GM21737 (cell line): ENCODE data around the gene CRYBG3.

Experiments
- ATAC-seq: cut with Tn5 transposase; IDR thresholded peaks from one replicate; pipeline ENCODE4 v1.9.1; 2021; ENCODE audit warnings: mild to moderate bottlenecking, moderate library complexity; ENCODE audit not compliant: unreplicated experiment

The CRYBG3 gene

DNA sequence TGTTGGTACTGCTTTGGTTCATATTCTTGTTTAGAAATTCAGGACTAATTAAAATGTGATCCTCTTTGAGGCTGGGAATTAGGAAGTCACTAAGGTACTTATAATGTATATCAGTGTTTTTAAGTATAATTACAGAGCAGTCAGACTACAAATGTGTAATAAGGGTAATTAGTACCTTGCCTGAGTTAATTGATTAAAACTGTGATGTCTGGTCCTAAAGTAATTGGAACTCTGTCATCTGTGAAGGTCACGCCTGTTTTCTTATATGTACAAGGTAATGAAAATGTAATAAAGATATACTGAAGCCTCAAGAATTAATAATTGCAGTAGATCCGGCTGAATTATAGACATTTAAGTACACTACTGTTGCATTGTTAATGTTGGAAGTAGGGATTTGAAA, 117.6 kb downstream of the CRYBG3 start:
- no peak for ATAC-seq

DNA sequence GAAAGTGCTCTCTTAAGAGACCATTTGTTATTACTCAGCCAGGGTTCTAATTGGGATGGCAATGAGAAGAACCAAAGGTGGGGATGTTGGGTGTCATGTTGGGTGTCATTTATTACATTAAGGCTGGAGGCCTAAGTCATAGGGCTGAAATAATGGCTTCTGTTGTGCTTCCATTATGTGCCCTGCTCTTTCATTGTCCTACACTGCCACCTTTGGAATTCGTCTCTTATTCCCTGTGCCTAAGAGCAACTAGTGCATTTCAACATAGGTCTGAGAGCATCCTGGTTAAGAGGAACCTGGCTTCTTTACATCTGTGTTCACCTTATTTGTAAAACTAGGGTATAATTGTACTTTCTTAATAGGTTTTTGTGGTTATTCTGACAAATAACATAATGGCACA, 118.2 kb downstream of the CRYBG3 start:
- ATAC-seq = no peak

DNA sequence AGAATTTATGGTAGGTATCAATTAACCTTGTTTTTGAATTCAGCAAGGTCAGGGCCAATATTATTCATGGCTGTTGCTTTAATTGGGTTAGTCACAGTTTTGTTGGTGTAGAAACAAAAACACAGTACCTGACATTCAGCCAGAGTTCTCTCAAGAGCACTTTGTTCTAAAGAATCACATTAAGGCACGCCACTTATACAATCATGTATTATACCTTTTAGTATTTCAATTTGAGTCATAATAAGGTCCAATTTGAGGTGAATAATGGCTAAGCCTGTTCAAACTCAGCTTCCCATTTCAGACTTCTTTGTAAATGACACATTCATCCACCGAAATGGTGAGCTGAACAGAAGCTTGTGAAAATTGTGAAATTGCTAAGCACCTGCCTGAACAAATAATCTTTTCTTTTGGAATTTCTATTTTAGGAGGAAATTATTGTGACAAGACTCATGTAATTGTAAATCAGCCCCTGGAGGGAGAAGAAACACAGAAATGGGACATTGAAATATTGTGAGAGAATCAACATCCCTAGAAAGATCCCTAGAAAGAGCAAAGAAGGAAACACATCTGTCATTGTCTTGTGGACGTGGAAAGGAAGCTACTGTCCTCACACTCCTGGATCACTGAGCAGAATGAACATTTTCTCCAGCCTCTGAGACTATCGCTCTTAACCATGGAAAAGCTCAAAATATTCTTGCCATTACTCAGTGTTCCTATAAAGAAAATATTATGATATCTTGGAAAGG, 121.2 kb downstream of the CRYBG3 start:
- no peak for ATAC-seq

DNA sequence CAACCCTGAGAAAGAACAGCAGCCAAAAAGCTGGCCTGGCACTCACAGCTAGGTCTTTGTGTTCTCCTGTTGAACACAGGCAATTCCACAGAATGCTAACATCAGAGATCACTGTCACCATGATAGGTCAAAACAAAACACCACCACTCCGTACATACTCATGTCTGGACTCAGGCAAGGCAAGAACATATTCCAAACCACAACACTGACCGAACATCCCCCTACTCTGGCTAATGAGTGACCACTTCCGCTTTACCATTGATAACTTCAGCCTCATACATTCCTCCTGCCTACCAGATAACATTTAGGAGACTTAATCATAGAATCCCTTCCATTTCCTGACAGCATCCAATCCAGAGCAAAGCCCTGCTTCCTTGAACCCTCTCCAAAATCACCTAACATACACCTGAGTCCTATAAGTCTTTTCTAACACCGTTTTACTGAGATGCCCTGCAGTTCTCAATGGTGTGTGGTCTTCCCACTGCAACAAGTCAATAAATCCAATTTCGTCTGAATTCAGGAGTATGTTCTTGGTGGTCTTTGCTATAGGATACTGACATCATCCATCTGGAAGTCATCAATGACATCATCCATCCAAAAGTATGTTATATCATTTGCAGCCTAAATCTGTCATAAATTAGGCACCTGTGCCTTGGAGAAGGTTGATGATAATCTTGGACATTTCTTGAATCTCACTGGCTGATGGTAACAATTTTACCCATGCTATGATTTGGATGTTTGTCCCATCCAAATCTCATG, 126.7 kb downstream of the CRYBG3 start:
- no peak for ATAC-seq

DNA sequence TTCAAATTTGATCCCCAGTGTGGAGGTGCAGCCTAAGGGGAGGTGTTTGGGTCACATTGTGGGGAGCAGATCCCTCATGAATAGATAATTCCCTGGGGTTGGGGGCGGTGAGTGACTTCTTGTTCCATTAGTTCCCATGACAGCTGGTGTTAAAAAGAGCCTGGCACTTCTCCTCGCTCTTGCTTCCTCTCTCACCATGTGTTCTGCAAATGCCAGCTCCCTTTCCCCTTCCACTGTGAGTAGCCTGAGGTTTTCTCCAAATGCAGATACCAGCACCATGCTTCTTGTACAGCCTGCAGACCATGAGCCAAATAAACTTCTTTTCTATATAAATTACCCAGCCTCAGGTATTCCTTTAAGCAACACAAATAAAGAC, 127.3 kb downstream of the CRYBG3 start:
- ATAC-seq = no peak

DNA sequence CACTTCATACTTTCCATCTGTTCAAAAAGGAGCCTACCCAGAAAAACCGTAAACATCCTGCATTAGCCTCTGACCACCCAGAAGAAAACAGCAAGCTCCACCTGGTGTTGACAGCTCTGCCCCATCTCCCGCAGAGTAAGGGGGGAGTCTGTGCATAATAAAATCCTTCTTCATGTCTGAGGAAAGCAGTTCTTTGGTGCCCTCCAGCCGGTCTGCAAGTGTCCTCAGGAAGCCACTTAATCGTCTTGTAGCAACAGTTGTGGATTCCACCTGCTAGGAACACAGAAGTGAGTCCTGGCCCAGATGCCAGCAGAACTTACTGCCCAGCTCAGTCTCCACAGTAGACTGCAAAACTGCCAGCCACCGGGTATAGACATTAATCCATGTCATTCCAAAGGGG, 127.9 kb downstream of the CRYBG3 start:
- no peak for ATAC-seq

DNA sequence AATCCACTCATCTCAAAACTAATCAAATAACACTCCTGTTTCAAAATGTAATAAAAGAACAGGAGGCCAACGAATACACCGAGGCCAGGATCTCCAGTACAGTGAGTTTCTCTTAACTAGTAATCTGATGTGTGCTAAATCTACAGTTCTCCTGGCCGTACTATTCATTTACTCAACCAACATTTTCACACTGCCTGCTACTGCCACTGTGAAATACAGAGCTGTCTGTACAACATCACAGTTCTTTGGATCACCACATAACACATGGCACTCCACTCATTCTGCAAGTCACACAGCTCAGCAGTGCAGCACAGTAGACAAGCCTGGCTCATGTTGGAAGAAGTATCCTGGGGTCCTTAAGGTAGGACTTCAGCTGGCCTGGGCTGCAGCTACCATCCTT, 128.5 kb downstream of the CRYBG3 start:
- no peak for ATAC-seq

DNA sequence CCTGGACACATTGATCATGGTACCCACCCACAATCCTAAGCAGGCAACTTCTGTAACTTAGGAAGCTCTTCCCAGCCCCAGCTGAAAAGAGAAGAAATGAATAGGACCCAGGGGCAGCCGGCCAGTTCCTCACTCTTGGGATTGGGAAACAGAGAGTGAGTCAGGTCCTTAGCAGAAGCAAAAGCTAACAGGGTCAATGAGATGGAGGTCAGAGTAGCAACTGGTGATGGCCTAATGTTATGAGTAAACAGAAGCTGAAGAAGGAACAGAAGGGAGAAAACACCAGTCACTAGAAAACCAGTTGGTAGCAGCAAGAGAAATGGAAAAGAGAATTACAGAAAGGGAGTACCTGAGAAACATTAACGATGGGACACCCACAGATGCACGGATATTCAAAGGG, 130.5 kb downstream of the CRYBG3 start:
- no peak for ATAC-seq

DNA sequence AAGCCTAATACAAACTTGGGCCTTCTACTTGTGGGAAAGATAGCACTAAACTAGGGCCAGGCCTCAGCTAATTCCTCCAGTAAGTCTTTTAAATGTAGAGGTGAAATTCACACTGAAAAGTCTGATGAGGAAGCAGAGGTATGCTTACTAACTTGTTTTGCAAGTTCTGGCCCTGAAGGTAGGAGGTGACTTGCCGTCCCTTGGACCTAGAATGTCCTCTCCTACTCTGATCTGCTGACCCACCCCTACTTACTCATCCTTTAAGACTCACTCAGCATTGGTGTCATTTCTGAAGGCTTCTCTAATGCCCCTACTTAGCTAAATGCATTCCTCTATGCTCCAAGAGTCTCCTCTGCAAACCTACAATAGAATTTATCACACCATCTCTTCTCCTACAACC, 131.1 kb downstream of the CRYBG3 start:
- no peak for ATAC-seq

DNA sequence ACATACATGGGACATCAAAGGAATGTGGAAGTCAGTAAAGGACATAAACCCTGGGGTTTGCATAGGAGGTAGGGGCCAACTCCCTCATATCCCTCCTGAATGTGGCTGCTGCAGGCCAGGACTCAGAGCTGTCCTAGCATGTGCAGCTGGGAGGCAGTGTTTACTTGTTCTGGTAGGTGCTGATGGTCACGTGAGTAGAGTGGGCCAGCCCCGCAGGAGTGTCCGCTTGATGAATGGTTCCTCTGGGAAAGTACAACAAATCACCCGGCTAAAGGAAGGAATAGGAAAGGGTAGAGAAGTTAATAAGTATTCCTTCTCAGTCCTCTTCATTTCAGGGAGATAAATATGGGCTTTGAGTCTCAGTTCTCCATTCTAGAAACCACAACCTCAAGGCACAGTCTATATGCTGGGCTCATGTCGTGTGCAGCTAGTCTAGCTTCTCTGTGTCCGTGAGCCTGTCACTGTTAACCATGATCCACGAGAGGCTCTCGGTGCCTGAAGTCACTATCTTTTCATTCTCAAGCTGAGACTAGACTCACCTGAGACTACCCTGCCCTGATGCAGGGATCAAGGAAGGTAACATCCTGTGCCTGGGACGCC, 132.5 kb downstream of the CRYBG3 start:
- no peak for ATAC-seq

DNA sequence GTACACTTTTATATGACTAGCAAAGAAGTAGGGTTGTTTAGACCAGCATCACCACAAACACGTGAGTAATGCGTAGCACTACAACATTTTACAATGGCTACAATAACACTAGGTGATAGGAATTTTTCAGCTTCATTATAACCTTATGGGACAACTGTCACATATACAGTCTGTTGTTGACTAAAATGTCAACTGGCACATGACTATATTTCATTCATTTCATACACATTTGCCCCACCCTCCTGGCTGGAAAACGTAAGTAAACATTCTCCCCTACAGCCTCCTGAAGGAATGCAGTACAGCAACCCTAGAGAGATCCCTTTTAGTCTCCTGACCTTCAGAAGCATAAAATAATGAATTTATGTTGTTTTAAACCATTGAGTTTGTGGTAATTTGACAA, 134.2 kb downstream of the CRYBG3 start:
- ATAC-seq = no peak

DNA sequence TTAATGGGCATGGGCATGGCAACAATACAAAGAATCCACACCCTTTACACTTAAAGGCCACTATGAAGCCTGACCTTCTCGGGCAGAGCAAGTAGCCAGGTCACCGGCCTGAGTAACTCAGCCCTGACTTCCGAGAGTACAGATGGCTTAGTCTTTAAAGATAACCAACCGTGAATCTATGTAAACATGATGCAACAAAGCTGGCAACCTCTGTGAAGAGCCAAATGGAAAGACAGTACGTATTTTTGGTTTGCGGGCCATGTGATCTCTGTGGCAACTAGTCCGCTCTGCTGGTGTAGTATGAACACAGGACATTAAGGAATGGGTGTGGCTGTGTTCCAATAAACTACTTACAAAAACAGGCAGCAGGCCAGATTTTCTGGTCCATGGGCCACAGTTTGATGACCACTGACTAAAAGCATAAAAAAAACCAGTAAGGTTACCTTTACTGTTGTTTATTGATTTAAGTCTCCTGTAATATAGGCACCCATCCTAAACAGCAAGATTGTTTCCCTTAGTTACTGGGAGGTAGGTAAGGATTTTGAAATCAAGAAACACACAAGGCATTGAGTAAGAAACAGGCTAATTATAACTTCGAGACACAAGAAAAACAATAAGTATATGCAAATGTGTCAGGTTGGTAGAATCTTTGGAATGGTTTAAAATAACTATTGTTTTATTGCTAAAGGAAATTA, 136.0 kb downstream of the CRYBG3 start:
- no peak for ATAC-seq

DNA sequence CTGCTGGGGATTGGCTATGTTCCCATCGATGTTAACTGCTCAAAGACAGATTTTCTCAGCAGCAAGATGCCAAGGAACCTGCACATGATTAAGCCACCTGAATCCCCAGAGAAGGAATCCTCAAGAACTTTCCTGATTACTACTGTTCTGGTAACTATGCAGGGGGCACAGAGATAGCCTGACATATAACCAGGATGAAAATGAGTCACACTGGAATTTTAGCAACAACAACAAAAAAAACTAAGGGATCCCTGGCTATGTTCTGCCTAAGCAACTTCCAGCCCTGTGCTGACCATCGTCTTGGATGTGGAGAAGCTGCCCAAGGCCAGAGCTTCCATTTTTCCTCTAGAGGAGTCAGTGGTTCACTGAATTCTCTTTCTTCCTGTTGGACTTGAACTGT, 136.6 kb downstream of the CRYBG3 start:
- ATAC-seq = no peak

DNA sequence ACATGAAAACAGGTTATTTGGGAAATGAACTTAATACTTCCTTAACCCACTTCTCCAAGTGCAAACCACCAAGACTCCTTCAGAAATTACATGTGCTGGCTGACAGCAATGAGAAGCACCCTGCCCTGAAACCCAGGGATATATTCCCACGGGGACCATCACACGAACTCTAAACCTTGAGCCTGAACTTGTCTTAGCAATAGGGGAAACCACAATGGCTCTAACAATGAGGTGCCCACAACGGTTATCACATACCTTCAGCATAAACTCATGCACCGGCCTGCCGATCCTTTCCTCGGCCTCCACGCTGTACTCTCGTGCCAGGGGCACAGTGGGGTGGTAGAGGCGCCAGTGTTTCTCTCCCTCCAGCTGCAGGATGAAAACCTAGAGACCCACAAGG, 137.0 kb downstream of the CRYBG3 start:
- ATAC-seq = no peak

DNA sequence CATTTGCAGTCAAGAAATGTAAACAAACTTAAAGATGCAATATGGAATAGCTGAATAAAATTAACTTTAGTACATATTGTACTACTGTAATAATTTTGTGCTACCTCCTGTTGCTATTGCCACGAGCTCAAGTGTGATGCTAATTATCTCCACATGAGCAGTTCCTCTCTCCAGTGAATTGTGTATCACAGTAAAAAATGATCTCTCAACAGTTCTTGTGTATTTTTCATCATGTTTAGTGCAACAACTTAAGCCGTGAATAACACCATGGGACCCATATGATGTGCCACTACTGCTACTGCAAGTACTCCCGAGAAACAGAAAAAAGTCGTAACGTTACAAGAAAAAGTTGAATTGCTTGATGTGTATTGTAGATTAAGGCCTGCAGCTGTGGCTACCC, 138.1 kb downstream of the CRYBG3 start:
- no peak for ATAC-seq

DNA sequence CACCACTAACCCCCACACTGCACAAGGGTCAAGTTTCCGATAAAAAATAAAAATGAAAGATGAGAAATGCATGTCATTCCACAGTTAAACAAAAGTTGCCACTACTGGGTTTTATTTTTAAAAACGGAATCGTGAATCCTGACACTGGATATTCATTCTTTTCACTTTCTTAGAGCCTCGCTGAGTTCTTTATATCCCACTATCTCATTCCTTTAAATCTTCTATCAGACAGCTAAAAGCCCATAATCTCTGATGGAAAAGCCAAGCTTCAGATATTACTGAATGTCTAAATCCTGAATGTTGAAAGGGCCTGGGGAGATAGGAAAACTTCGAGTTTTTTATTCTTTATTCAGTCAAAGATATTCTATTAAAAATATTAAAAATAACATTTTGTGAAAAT, 138.7 kb downstream of the CRYBG3 start:
- ATAC-seq = no peak

DNA sequence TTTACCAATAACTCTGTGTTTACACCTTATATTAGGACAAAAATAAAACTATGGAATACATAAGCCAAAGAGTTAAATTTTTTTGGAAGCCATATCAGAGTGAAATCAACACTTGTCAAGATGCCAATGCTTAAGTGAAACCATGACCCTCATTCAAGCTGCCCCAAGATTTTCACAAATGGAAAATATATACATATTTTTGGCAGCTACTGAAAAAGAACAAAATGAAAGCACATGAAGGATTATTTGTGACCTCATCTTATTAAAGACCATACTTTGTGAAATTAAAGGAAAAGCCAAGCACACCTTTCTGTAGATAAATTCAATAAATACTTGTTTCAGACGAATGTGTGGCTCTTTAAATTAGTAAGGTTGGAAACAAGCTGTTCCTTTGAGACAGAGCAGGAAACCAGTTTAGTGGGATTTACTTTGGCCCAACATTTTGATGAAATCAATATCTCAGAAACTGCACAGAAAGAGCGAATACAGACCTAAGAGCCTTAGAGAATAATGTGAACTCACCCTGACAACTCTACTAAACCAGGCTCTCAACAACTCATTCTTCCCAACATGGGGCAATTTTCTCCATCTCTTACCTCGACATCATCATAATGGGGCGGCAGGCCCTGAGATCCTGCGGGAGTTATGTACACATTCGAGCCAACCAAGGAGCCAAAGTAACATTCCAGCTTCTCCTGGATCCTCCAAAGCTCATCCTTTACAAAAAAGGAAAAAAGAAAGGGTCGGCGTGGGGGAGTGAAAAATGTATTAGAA, 139.4 kb downstream of the CRYBG3 start:
- no peak for ATAC-seq

DNA sequence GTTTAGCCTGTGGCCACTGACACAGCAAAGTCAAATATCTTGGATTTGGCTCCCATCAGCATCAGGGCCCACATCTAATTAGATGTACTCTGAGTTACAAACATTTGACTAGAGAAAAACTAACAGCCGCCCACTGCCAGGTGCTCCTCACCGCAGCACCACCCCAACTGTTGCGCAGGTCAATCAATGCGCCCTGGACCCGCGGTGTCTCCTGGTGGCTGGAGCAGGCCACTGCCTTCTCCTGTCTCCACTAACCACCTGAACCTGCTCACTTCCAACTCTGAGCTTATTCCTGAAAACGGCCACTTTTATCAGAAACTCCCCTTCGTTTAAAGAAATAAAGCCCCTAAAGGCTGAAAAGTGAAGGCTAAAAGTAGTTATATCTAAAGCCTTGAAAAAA, 146.2 kb downstream of the CRYBG3 start:
- ATAC-seq = no peak

DNA sequence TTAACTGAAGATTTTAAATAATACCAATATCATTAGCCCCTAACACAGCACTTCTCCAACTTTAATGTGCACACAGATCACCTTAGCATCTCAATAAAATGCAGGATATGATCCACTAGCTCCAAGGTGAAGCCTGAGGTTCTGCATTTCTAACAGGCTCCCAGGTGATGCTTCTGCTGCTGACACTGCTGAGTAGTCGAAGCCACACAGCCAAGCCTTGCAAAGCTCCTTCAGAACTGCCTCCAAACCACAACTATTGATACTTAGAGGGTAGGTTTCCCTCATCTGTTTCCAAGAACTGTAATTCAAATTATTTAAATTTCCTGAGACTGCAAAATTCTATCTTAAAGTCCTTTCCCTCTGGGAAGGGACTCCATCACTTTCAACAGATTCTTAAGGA, 146.6 kb downstream of the CRYBG3 start:
- ATAC-seq = no peak

DNA sequence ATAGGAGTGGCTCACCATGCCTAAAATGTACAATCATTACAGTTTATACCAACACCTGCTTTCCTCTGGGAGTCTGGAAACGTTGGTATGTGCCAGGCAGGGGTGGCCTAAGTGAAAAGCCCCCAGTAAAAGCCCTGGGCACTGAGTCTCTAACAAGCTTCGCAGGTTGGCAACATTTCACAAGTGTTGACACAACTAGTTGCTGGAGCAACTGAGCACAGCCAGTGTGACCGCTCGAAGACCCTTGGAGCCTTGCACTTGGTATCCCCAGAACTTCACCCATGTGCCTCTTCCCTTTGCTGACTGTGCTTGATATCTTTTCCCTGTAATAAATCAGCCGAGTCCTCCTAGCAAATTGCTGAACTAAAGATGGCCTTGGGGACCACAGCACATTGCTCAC, 147.7 kb downstream of the CRYBG3 start:
- ATAC-seq = no peak

DNA sequence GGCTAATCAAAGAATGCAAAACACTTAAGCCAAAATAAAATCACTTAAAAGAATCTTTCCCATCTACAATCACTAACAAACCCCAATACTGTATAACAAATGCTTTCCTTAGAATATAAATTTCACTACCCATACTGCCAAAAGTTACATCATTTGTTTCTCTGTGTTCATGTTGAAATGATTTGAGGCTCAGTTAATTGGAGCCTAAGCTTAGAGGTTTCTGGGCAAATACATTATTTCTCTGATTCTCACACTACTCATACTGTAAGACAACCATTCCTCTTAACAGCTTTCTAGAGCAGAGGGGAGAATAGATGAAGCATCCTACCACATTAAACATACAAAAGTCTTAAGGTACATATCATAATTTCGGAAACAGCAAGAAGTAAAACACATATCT, 148.3 kb downstream of the CRYBG3 start:
- ATAC-seq = no peak
